ENCODE results near the gene CCDC107. TPM values are rescaled to one million over a fixed set of nuclear protein-coding genes. Genes with fewer than 3 reads are reported as not detected.

The CCDC107 gene
- total RNA-seq, 1 donor from 2014 or later, result 32.5 TPM

- no peaks in the 10 kb centered on the region for H3K9me3 Mint-ChIP-seq
- CTCF ChIA-PET, result interaction anchor here (0.6 to 13.1 kb wide), 9 partner anchors 9 to 150 kb away, joined by 3 to 162 read pairs (median 8); partner anchors contain the start of genes ARHGEF39, CCDC107, CREB3 and RMRP
- H3K27ac Mint-ChIP-seq, result peak overlapping the region; percentile 97
- H3K4me3 Mint-ChIP-seq, result no peak overlapping the region
- H3K36me3 Mint-ChIP-seq (ENCODE audit: low read depth), result peaks cover 88% of the 10 kb centered on the region
- TF ChIP-seq CTCF (IDR thresholded peaks at IDR 0.05), result no peak
- DNase-seq, result no peak
- no peak for ATAC-seq (ENCODE audit: low read depth)
- POLR2A ChIA-PET, result interaction anchor here (0.7 to 15.6 kb wide), 5 partner anchors 8 to 119 kb away, joined by 3 to 549 read pairs (median 5); partner anchors contain the start of genes CCDC107, CREB3, RMRP and SIT1
- peaks cover 73% of the 10 kb centered on the region for H3K4me1 Mint-ChIP-seq
- no peaks in the 10 kb centered on the region for H3K27me3 Mint-ChIP-seq
- intact Hi-C loops (cut with micrococcal nuclease), result no loop called here
These were observed 45.2 kb upstream of the CCDC107 start for GRCh38 chr9:35612843-35613242.

GRCh38 chr9:35615981-35616680 lies 42.0 kb upstream of the CCDC107 start:
- H3K4me3 Mint-ChIP-seq, result peak overlapping the region; percentile 87
- no peaks in the 10 kb centered on the region for H3K27me3 Mint-ChIP-seq
- ChIA-PET POLR2A (interaction anchor here (0.6 to 15.6 kb wide), 13 partner anchors 7 to 134 kb away, joined by 3 to 549 read pairs (median 24); partner anchors contain the start of genes ARHGEF39, CCDC107, CREB3 and GBA2), CTCF (interaction anchor here (1.2 to 13.1 kb wide), 9 partner anchors 10 to 115 kb away, joined by 3 to 162 read pairs (median 9); partner anchors contain the start of genes ARHGEF39, CCDC107, CREB3 and RMRP)
- intact Hi-C loops (cut with micrococcal nuclease), result no loop called here
- no peak for TF ChIP-seq CTCF (IDR thresholded peaks at IDR 0.05)
- H3K4me1 Mint-ChIP-seq, result peaks cover 98% of the 10 kb centered on the region
- no peak for DNase-seq
- peaks cover 65% of the 10 kb centered on the region for H3K36me3 Mint-ChIP-seq (ENCODE audit: low read depth)
- ATAC-seq (ENCODE audit: low read depth), result no peak
- peak overlapping the region; percentile 97 for H3K27ac Mint-ChIP-seq
- H3K9me3 Mint-ChIP-seq, result no peaks in the 10 kb centered on the region

DNA sequence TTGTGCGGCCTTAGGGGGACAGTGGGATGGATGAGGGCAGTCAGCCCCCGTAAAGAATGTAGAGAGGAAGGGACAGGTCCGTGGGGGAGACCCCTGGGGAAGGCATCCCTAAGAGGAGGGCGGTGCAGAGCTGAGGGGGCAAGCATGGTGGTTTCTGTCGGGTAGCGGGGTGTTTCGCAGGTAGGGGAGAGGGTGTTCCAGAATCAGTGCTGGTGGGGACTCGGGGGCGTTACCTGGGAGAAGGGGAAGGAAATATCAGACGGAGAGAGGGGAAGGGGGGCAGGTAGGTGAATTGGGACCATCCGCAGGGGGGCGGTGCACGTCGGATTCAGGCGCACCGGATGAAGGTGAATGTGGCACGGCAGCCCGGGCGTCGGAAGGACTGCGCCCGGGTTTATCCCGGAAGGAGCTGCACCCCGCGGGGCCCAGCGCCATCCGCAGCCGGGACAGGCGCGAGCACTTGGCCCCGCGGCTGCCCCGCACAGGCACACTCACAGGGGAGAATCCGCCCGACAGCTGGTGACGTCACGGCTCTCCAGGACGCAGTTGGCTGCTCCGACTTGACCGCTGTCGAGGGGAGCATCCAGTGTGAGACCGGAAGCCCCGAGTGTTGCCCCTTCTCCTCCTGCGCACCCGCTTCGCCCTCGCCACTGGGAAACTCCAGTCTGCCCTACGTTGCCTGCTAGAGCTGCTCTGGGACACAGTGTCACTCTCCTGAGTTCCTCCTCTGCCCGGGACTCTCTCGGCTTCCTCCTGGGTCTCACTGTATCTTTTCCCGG lies 41.2 kb upstream of the CCDC107 start:
- H3K4me1 Mint-ChIP-seq, result peaks cover 98% of the 10 kb centered on the region
- DNase-seq, result peak; percentile 64
- intact Hi-C loops (cut with micrococcal nuclease), result no loop called here
- no peaks in the 10 kb centered on the region for H3K9me3 Mint-ChIP-seq
- peak; percentile 8 for ATAC-seq (ENCODE audit: low read depth)
- H3K27me3 Mint-ChIP-seq, result no peaks in the 10 kb centered on the region
- no peak for TF ChIP-seq CTCF (IDR thresholded peaks at IDR 0.05)
- peak overlapping the region; percentile 97 for H3K27ac Mint-ChIP-seq
- ChIA-PET POLR2A (interaction anchor here (0.6 to 15.6 kb wide), 11 partner anchors 7 to 212 kb away, joined by 3 to 549 read pairs (median 27); partner anchors contain the start of genes ARHGEF39, CCDC107, CREB3 and FAM221B), CTCF (interaction anchor here (0.7 to 13.1 kb wide), 11 partner anchors 11 to 209 kb away, joined by 3 to 162 read pairs (median 8); partner anchors contain the start of genes ARHGEF39, CCDC107, CREB3 and RMRP)
- peaks cover 57% of the 10 kb centered on the region for H3K36me3 Mint-ChIP-seq (ENCODE audit: low read depth)
- H3K4me3 Mint-ChIP-seq, result peak overlapping the region; percentile 87

DNA sequence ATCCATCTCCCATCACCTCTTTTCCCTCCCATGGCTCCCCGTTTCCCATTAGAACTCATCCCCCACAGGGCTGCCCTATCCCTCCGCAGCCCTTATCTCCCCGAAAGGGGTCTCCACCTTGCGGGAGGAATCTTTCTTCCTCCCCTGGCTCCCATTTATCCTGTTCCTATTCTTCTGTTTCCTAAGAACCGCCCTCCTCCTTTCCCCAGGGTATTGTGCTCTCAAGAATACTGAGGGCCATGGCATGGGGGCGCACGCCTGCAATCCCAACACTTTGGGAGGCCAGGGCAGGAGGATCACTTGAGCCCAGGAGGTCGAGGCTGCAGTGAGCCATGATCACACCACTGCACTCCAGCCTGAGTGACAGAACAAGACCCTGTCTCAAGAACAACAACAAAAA lies 40.5 kb upstream of the CCDC107 start:
- DNase-seq (no peak), ATAC-seq (ENCODE audit: low read depth) (no peak)
- Mint-ChIP-seq H3K27ac (peak overlapping the region; percentile 97), H3K27me3 (no peaks in the 10 kb centered on the region), H3K4me1 (peaks cover 99% of the 10 kb centered on the region), H3K4me3 (peak overlapping the region; percentile 87), H3K9me3 (no peaks in the 10 kb centered on the region), H3K36me3 (ENCODE audit: low read depth) (peaks cover 51% of the 10 kb centered on the region)
- POLR2A ChIA-PET, result interaction anchor here (0.6 to 15.6 kb wide), 11 partner anchors 8 to 211 kb away, joined by 3 to 549 read pairs (median 27); partner anchors contain the start of genes ARHGEF39, CCDC107, CREB3 and FAM221B
- CTCF ChIA-PET, result interaction anchor here (0.7 to 13.1 kb wide), 11 partner anchors 13 to 209 kb away, joined by 3 to 162 read pairs (median 8); partner anchors contain the start of genes ARHGEF39, CCDC107, CREB3 and RMRP
- TF ChIP-seq CTCF (IDR thresholded peaks at IDR 0.05), result no peak
- intact Hi-C loops (cut with micrococcal nuclease), result no loop called here
